Glutamatergic neuron (in vitro differentiated cells): ENCODE data around the gene PRORP. TPM values are rescaled to one million over a fixed set of nuclear protein-coding genes. Genes with fewer than 3 reads are reported as not detected.

Experiments
- DNase-seq: peaks from one replicate; pipeline ENCODE4 v3.0.0; 2022
- H3K27ac Mint-ChIP-seq: one replicate; pipeline ENCODE4 v1.8.0; 2020; ENCODE audit warnings: mild to moderate bottlenecking, mixed read lengths, inconsistent platforms; ENCODE audit not compliant: unreplicated experiment
- H3K27me3 Mint-ChIP-seq: one replicate; pipeline ENCODE4 v1.8.0; 2020; ENCODE audit warnings: mild to moderate bottlenecking, moderate library complexity, mixed read lengths, inconsistent platforms; ENCODE audit not compliant: unreplicated experiment
- H3K36me3 Mint-ChIP-seq: one replicate; pipeline ENCODE4 v1.8.0; 2020; ENCODE audit warnings: mild to moderate bottlenecking, mixed read lengths, inconsistent platforms; ENCODE audit not compliant: unreplicated experiment
- H3K4me1 Mint-ChIP-seq: one replicate; pipeline ENCODE4 v1.8.0; 2020; ENCODE audit warnings: mild to moderate bottlenecking, low read depth, mixed read lengths, inconsistent platforms; ENCODE audit not compliant: unreplicated experiment
- H3K4me3 Mint-ChIP-seq: one replicate; pipeline ENCODE4 v1.8.0; 2020; ENCODE audit warnings: mild to moderate bottlenecking, mixed read lengths, inconsistent platforms; ENCODE audit not compliant: unreplicated experiment
- H3K9me3 Mint-ChIP-seq: one replicate; pipeline ENCODE4 v1.8.0; 2020; ENCODE audit warnings: mild to moderate bottlenecking, moderate library complexity, mixed read lengths, inconsistent platforms; ENCODE audit not compliant: unreplicated experiment
- total RNA-seq: library from RNA; stranded (reverse); fragmentation: NEBNext Ultra II Directional; extraction: Animal tissue kit (Norgen Biotek cat#: 25700); gene quantifications from one replicate; pipeline ENCODE4 v1.2.1, GENCODE V29; 2021; ENCODE audit not compliant: unreplicated experiment
- TF ChIP-seq, protein P1 (sequence below): fragments of 200-600 bp; sonication (generic); IDR thresholded peaks from one replicate; pipeline ENCODE4 v1.5.0; 2021; ENCODE audit not compliant: partially characterized antibody, unreplicated experiment

Gene PRORP
- total RNA-seq, 1 donor from 2014 or later: 20.5 TPM

DNA sequence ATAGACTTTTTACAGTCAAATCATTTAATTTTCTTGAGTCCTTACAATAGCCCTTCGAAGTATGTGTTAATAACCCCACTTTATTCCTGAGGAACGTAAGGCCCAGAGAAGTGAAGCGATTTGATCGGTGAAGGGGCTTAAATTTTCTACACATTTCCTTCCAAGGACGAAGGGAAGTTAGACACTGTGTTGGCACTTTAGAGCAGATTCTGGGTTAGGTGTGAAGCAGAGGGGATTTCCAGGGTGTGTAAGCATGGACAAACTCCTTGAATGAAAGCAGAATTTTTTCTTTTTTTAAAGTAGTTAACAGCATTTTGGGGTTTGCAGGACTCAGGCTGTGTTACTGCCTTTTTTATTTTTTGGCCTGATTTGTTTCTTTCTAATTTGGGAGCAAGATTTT is 38.9 kb downstream of the PRORP start:
- Mint-ChIP-seq H3K27ac (no peak overlapping the region), H3K9me3 (no peaks in the 10 kb centered on the region), H3K4me3 (no peak overlapping the region), H3K27me3 (peaks cover 3% of the 10 kb centered on the region), H3K36me3 (no peaks in the 10 kb centered on the region), H3K4me1 (no peaks in the 10 kb centered on the region)
- no peak for DNase-seq
- TF ChIP-seq, protein P1, sequence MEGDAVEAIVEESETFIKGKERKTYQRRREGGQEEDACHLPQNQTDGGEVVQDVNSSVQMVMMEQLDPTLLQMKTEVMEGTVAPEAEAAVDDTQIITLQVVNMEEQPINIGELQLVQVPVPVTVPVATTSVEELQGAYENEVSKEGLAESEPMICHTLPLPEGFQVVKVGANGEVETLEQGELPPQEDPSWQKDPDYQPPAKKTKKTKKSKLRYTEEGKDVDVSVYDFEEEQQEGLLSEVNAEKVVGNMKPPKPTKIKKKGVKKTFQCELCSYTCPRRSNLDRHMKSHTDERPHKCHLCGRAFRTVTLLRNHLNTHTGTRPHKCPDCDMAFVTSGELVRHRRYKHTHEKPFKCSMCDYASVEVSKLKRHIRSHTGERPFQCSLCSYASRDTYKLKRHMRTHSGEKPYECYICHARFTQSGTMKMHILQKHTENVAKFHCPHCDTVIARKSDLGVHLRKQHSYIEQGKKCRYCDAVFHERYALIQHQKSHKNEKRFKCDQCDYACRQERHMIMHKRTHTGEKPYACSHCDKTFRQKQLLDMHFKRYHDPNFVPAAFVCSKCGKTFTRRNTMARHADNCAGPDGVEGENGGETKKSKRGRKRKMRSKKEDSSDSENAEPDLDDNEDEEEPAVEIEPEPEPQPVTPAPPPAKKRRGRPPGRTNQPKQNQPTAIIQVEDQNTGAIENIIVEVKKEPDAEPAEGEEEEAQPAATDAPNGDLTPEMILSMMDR: no peak

DNA sequence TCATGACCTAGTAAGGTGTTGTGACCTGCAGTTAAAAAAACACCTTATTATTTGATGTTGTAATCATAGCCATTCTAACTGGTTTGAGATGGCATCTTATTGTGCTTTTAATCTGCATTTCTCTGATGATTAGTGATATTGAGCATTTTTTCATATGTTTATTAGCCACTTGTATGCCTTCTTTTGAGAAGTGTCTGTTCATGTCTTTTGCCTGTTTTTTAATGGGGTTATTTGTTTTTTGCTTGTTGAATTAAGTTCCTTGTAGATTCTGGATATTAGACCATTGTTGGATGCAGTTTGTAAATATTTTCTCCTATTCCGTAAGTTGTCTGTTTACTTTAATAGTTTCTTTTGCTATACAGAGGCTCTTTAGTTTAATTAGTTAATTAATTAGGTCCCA is 41.0 kb downstream of the PRORP start:
- no peaks in the 10 kb centered on the region for H3K4me1 Mint-ChIP-seq
- H3K27ac Mint-ChIP-seq: no peak overlapping the region
- H3K27me3 Mint-ChIP-seq: peaks cover 3% of the 10 kb centered on the region
- no peak for DNase-seq
- no peaks in the 10 kb centered on the region for H3K9me3 Mint-ChIP-seq
- H3K36me3 Mint-ChIP-seq: peaks cover 6% of the 10 kb centered on the region
- no peak overlapping the region for H3K4me3 Mint-ChIP-seq
- TF ChIP-seq, protein P1: no peak

DNA sequence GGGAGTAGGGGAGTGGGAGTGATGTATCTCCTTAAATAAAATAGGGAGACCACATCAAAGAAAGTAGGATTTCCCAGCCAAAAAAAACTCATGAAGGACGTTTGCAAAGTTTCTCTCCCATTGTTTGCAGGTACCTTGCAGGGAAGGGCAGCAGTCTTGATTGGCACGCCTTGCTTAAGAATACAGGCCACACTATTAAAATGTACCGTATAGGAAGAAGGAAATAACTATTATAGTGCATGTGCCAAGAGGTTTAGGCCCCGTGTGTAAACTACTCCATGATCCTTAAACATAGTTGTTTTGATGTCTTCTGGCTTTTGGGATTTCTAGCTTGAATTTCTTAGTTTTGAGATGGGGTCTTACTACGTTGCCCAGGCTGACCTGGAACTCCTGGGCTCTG is 42.5 kb downstream of the PRORP start:
- Mint-ChIP-seq H3K27me3 (no peaks in the 10 kb centered on the region), H3K36me3 (peaks cover 6% of the 10 kb centered on the region), H3K9me3 (no peaks in the 10 kb centered on the region), H3K4me3 (no peak overlapping the region), H3K4me1 (no peaks in the 10 kb centered on the region), H3K27ac (no peak overlapping the region)
- TF ChIP-seq, protein P1: no peak
- DNase-seq: no peak

DNA sequence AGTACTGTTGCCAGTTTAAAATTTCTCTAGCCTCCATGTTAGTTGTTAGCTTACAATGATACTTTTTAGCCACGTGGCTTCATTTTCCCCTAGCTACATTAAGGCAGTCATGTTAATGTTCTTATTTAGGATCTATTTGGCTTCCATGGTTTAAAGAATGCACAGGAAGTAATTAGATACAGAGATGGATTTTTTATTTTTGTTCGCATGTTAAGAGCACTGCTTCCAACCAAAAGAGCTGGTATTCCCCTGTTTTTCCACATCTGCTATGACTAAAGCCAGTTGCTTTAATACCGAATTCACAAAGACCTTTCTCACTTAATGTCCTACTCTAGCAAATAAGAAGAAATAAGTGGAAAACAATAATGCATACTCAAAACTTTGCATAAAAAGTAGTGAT is 45.1 kb downstream of the PRORP start:
- H3K4me1 Mint-ChIP-seq: no peaks in the 10 kb centered on the region
- TF ChIP-seq, protein P1: no peak
- H3K4me3 Mint-ChIP-seq: no peak overlapping the region
- H3K9me3 Mint-ChIP-seq: no peaks in the 10 kb centered on the region
- no peak for DNase-seq
- H3K36me3 Mint-ChIP-seq: peaks cover 6% of the 10 kb centered on the region
- H3K27ac Mint-ChIP-seq: no peak overlapping the region
- H3K27me3 Mint-ChIP-seq: no peaks in the 10 kb centered on the region

Other genes starting within 250 kb of the PRORP start
- 41.3 TPM for gene BAZ1A, start 247.2 kb upstream of the PRORP start, total RNA-seq
- 43.5 TPM for gene SRP54, start 139.6 kb upstream of the PRORP start, total RNA-seq
- gene FAM177A1, start 76.3 kb upstream of the PRORP start, total RNA-seq: 72.7 TPM
- gene PPP2R3C, start 562 bp upstream of the PRORP start, total RNA-seq: 37.0 TPM
- 148 TPM for gene PSMA6, start 169.8 kb downstream of the PRORP start, total RNA-seq